GM06990 (cell line): ENCODE results near the gene MYH11.

Source experiments
- DNase-seq: peaks from one replicate; pipeline ENCODE4 v3.0.0-alpha.2; 2011; ENCODE audit not compliant: insufficient read length; ENCODE audit errors: extremely low read depth
- H3K27me3 ChIP-seq: replicated peaks from 2 replicates; pipeline ENCODE4 v1.6.0; 2011; ENCODE audit warnings: low read length; ENCODE audit not compliant: control insufficient read depth, insufficient read depth
- H3K36me3 ChIP-seq: 2 replicates; pipeline ENCODE4 v1.5.1; 2011; ENCODE audit warnings: low read length; ENCODE audit not compliant: control insufficient read depth, insufficient read depth
- H3K4me3 ChIP-seq: replicated peaks from 2 replicates; pipeline ENCODE4 v1.5.1; 2011; ENCODE audit warnings: low read depth, mild to moderate bottlenecking, control low read depth, low read length
- CTCF ChIP-seq: IDR thresholded peaks from 2 replicates; pipeline ENCODE4 v1.5.1; 2011; ENCODE audit warnings: low read length, control low read depth, mild to moderate bottlenecking, inconsistent platforms; ENCODE audit not compliant: insufficient read depth, poor library complexity, severe bottlenecking

MYH11 gene

GRCh38 chr16:15714393-15715172 is 142.2 kb downstream of the MYH11 start:
- no peak for DNase-seq
- no peaks in the 10 kb centered on the region for H3K27me3 ChIP-seq
- TF ChIP-seq CTCF, result no peak
- H3K4me3 ChIP-seq, result no peak overlapping the region
- peaks cover 28% of the 10 kb centered on the region for H3K36me3 ChIP-seq

GRCh38 chr16:15708997-15709396 is 147.8 kb downstream of the MYH11 start:
- no peak for DNase-seq
- no peak for TF ChIP-seq CTCF
- Histone ChIP-seq H3K4me3 (no peak overlapping the region), H3K27me3 (no peaks in the 10 kb centered on the region), H3K36me3 (peaks cover 20% of the 10 kb centered on the region)

- DNase-seq, result no peak
- H3K36me3 ChIP-seq, result peaks cover 17% of the 10 kb centered on the region
- no peaks in the 10 kb centered on the region for H3K27me3 ChIP-seq
- no peak for TF ChIP-seq CTCF
- H3K4me3 ChIP-seq, result no peak overlapping the region
Measured at GRCh38 chr16:15708096-15708495, 148.7 kb downstream of the MYH11 start.

GRCh38 chr16:15707332-15707731 is 149.5 kb downstream of the MYH11 start:
- Histone ChIP-seq H3K27me3 (no peaks in the 10 kb centered on the region), H3K36me3 (peaks cover 18% of the 10 kb centered on the region), H3K4me3 (no peak overlapping the region)
- no peak for TF ChIP-seq CTCF
- no peak for DNase-seq

GRCh38 chr16:15705064-15705565 is 151.7 kb downstream of the MYH11 start:
- no peak overlapping the region for H3K4me3 ChIP-seq
- no peaks in the 10 kb centered on the region for H3K27me3 ChIP-seq
- no peak for DNase-seq
- TF ChIP-seq CTCF, result no peak
- H3K36me3 ChIP-seq, result peaks cover 28% of the 10 kb centered on the region
